ENCODE data around the gene XRCC4.

The XRCC4 gene

DNA sequence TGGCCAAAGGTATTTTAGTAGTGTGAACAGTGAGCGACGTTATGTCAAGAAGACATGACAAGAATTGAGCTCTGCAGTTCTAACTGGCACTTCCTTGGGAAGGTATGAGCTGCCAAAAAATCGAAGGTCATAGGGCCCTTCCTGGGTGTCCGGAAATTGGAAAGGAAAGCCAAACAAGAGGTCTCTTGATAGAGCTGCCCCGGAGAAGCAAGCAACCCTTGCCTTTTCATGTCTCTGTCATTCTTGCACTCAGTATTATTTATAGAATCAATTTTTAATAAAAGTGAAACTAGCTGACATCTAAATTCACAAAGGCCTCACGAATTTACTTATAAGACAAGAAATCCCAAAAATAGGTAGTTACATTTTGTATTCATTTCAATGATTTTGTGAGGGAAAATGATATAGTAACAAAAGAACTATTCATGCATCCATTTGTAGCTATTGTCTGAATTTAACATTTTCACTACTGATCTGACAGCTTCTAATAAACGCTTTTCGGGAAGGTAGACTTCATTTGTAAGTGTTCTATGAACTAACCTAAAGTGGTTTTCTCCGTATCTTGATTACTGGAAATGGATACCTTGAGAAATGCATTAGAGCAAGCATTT is 280.4 kb downstream of the XRCC4 start:
- TF ChIP-seq, protein P1, sequence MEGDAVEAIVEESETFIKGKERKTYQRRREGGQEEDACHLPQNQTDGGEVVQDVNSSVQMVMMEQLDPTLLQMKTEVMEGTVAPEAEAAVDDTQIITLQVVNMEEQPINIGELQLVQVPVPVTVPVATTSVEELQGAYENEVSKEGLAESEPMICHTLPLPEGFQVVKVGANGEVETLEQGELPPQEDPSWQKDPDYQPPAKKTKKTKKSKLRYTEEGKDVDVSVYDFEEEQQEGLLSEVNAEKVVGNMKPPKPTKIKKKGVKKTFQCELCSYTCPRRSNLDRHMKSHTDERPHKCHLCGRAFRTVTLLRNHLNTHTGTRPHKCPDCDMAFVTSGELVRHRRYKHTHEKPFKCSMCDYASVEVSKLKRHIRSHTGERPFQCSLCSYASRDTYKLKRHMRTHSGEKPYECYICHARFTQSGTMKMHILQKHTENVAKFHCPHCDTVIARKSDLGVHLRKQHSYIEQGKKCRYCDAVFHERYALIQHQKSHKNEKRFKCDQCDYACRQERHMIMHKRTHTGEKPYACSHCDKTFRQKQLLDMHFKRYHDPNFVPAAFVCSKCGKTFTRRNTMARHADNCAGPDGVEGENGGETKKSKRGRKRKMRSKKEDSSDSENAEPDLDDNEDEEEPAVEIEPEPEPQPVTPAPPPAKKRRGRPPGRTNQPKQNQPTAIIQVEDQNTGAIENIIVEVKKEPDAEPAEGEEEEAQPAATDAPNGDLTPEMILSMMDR (IDR thresholded peaks at IDR 0.05; ENCODE audit: control insufficient read depth, insufficient read depth, low read depth, low read length, missing control alignments): no peak
- no peak for DNase-seq (ENCODE audit: low read depth)
- H3K4me3 ChIP-seq (ENCODE audit: control insufficient read depth, low read depth, low read length): no peak overlapping the region

DNA sequence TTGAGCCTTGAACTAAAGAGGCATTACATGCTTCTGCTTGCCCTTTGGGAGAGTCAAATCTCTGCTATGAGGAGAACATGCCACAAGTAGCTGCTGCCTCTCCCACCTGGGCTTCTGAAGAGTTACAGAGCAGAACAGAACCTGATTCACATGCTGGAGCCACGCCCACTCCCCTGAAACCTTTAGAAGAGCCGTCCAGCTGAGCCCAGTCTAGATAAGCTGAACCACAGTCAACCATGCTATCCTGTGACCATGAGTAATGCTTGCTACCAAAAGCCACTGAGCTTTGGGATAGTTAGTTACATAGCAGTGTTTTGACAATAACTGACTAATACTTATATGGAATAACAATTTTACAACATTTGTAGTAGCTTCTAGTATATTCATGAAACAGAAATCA is 283.2 kb downstream of the XRCC4 start:
- DNase-seq (ENCODE audit: low read depth): no peak
- H3K4me3 ChIP-seq (ENCODE audit: control insufficient read depth, low read depth, low read length): no peak overlapping the region
- TF ChIP-seq, protein P1 (IDR thresholded peaks at IDR 0.05; ENCODE audit: control insufficient read depth, insufficient read depth, low read depth, low read length, missing control alignments): no peak

DNA sequence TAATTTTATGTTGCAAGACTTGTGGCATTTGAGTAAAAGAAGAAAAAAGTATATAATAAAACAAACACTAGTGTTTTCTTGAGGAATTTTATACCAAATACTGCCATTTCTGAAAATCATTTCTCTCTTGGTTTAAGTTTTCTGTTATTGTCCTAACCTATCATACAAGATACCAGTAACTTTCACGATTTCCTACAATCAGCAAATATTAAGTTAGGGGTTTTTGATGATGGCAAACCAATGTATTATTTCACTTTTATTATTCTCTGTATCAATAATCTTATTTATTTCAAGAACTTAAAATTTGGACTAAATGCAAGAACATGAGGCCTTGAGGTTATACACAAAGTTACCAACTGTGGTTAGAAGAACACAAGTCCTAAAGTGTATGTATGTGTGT is 285.2 kb downstream of the XRCC4 start:
- no peak overlapping the region for H3K4me3 ChIP-seq (ENCODE audit: control insufficient read depth, low read depth, low read length)
- TF ChIP-seq, protein P1 (IDR thresholded peaks at IDR 0.05; ENCODE audit: control insufficient read depth, insufficient read depth, low read depth, low read length, missing control alignments): no peak
- DNase-seq (ENCODE audit: low read depth): no peak

DNA sequence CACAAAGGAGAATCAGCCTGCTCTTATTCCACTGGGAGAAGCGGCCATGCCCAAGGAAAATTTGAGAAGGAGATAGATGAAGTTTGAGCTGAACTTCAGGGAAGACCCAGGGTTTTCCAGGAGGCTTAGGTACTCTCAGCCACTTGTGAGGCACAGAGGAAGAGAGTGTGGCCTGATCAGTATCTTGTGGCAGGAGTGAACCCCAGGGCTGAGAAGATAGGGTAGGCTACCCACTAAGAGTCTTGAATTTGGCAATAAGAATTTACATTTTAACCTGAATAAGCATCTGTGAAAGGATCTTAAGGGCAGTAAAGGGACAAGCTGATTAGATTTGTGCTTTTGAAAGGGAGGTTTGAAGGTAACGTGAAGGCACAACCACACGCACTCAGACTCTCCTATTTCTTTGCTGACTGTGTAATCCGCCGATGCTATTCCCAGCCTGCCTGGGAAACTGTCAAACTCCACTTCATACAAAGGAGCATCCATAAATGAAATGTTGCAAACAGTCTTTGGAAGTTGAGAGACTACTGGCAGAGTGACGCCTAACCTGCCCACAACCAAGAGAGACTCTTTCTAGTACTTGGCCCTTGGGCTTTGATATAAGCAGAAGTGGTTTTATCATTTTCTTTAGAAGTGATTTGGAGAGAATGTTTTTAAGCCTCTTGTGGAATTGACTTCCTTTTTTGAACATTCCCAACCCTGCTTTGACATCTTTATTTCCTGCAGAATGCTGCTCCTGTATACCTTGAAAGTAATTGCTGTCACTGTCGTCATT is 286.0 kb downstream of the XRCC4 start:
- TF ChIP-seq, protein P1 (IDR thresholded peaks at IDR 0.05; ENCODE audit: control insufficient read depth, insufficient read depth, low read depth, low read length, missing control alignments): no peak
- no peak for DNase-seq (ENCODE audit: low read depth)
- no peak overlapping the region for H3K4me3 ChIP-seq (ENCODE audit: control insufficient read depth, low read depth, low read length)

DNA sequence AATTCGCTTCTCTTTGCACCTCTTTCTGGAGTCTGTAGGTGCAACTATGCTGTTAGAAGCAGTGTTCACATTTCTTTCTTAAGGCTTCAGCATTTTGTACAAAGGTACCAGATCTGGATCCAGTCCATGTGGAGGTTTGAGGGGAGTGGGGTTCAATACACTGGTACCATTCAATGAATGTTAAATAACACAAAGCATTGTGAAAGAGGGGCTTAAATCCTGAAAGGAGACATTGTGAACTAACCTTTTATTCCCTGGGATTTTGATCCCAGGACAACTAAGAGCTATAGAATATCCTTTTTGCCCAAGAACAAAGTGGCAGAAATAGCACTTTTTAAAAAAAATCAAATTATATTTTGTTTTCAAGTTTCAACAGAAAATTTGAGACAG is 286.5 kb downstream of the XRCC4 start:
- DNase-seq (ENCODE audit: low read depth): no peak
- TF ChIP-seq, protein P1 (IDR thresholded peaks at IDR 0.05; ENCODE audit: control insufficient read depth, insufficient read depth, low read depth, low read length, missing control alignments): no peak
- H3K4me3 ChIP-seq (ENCODE audit: control insufficient read depth, low read depth, low read length): no peak overlapping the region

DNA sequence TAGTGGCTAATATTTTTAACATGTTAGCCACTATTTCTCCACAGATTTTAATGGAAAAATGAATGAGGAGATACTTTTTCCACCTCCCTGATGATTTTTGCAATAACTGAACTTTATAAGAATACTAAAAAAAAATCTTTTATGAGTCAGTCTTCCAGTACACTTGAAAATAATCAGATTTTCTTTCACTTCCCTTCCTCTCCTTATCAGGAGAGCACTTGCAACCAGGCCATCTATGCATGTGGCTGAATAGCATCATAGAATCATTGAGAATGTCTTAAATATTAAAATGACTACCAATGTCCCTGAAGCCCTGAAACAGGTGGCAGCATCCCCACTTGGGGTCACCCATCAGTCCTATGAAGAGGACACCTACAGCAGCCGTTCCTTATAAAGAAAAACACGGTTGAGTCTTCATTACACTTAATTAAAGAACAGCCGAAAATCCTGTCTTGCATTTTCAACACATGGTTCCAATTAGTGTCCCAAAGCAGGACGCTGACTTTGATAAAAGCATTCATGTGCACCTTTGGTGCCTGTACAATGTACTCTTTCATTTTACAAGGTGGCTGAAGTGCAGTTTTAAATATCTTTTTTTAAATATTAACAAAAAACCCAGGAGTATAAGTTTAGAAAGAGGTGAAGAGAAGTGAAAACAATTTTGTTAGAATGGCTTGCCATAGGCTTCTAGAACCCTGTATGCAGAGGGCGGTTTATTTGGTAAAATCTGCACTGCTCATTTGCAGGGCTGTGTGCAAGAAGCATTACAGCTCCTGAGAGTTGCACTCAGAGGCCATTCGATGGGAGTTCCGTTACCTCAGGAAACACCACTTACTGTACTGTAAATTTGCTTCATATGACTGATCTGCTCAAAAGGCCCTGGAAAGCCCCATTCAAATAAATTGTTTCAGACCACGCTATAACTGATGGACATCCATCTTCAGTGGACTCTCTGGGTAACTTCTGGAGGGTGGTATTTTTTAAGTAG is 287.3 kb downstream of the XRCC4 start:
- no peak for DNase-seq (ENCODE audit: low read depth)
- H3K4me3 ChIP-seq (ENCODE audit: control insufficient read depth, low read depth, low read length): no peak overlapping the region
- TF ChIP-seq, protein P1 (IDR thresholded peaks at IDR 0.05; ENCODE audit: control insufficient read depth, insufficient read depth, low read depth, low read length, missing control alignments): no peak

Data from AG09309 (cell line).